Measurements from ENCODE around the gene GOLGB1.

DNA sequence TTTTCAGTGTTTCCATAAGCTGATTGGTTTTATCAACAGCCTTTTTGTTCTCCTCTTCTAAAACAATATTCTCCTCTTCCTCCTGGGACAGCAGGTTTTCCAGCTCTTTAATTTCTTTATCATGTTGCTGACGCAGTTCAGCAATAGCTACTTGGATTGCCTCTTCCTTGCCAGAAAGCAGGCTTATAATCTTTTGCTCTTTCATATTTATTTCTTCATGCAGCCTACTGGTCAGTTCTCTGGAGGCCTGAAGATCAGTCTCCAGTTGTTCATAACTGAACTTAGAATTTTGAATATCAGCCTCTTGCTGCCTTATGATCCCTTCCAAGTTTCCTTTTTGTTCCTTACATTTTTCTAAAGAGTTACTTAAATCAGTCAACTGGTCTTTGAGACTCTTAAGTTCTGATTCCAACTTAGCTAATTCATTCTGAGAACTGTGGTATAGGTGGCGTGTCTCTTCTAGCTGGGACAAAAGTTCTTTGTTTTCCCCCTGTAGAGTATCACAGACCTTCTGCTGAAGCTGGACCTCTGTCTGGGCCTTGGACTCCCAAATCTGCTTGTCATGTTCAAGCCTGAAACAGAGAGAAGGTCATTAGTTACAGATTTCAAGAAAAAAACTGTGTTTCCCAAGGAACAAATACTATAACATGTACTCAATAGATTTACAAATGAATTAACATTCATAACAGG, 57.4 kb downstream of the GOLGB1 start:
- TF ChIP-seq EZH2 (IDR thresholded peaks at IDR 0.05; ENCODE audit: insufficient read depth, poor library complexity, severe bottlenecking) (no peak), EZH2phosphoT487 (IDR thresholded peaks at IDR 0.05; ENCODE audit: insufficient read depth, low read depth) (no peak)
